ENCODE data around the gene GNAT3.

The GNAT3 gene

DNA sequence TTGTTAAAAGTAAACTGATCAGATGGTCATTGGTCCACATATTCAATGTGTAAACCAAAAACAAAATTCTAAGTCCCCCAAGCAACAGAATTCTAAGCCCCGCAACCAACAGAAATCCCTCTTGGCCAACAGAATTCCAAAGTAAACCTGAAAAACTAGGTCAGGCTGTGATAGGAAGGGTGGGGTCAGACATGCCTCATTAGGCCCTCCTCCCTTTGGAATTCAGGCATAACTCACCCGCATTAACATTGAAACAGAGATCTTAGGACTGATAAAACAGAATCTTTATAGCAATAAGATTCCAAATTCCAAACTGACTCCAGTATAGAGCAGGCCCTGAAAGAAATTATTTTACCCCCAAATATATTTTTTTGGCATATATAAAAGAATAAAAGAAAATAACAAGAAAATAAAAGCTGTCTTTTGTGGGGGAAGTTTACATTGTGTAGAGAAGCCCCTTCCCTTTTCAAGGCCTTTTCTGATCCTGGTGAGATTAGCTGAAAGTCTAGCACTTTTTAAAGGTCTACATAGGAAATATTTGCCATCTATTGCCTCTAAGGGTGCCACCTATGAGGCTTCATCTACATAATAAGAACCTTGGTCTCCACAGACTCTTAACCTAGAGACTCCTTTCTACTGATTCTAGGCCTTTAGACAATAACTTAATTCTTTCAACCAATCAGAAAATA, 30.5 kb downstream of the GNAT3 start:
- Histone ChIP-seq H3K4me1 (ENCODE audit: control insufficient read depth, insufficient read depth, low read length) (peaks cover 1% of the 10 kb centered on the region), H3K27ac (ENCODE audit: low read depth, low read length) (no peak overlapping the region), H3K27me3 (ENCODE audit: control insufficient read depth, insufficient read depth, low read length) (no peaks in the 10 kb centered on the region), H3K36me3 (ENCODE audit: control insufficient read depth, insufficient read depth, low read length) (no peaks in the 10 kb centered on the region), H3K9ac (ENCODE audit: low read length) (no peak overlapping the region), H3K9me3 (ENCODE audit: control insufficient read depth, insufficient read depth, low read depth, low read length) (no peaks in the 10 kb centered on the region), H3K4me3 (ENCODE audit: low read depth, low read length) (no peak overlapping the region)

DNA sequence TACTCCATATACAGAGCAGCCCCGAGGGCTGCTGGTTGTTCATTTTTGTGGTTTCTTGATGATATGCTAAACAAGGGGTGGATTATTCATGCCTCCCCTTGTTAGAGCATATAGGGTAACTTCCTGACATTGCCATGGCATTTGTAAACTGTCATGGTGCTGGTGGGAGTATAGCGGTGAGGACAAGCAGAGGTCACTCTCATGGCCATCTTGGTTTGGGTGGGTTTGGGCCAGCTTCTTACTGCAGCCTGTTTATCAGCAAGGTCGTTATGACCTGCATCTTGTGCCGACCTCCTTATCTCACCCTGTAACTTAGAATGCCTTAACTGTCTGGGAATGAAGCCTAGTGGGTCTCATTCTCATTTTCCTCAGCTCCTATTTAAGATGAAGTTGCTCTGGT, 31.3 kb downstream of the GNAT3 start:
- Histone ChIP-seq H3K4me3 (ENCODE audit: low read depth, low read length) (no peak overlapping the region), H3K9ac (ENCODE audit: low read length) (no peak overlapping the region), H3K4me1 (ENCODE audit: control insufficient read depth, insufficient read depth, low read length) (peaks cover 6% of the 10 kb centered on the region), H3K27me3 (ENCODE audit: control insufficient read depth, insufficient read depth, low read length) (no peaks in the 10 kb centered on the region), H3K27ac (ENCODE audit: low read depth, low read length) (no peak overlapping the region), H3K36me3 (ENCODE audit: control insufficient read depth, insufficient read depth, low read length) (no peaks in the 10 kb centered on the region), H3K9me3 (ENCODE audit: control insufficient read depth, insufficient read depth, low read depth, low read length) (no peaks in the 10 kb centered on the region)

DNA sequence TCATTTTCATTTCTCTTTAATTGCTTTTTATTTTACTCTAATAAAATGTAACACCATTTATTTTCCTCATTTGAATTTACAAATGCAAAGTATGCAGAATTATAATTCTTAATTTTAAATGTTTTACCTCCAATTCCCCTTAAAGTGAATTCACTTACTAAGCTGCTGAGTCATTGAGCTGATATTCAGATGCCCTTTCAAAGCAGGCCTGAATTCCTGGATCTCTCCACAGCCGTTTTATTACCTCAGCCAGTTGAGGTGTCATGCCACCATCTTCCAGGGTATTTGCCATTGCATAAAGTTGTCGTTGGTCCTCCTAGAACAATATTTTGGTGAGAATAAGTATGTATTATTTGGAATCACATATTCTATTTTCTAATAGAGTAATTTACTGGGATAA, 33.2 kb downstream of the GNAT3 start:
- Histone ChIP-seq H3K36me3 (ENCODE audit: control insufficient read depth, insufficient read depth, low read length) (no peaks in the 10 kb centered on the region), H3K9ac (ENCODE audit: low read length) (no peak overlapping the region), H3K27ac (ENCODE audit: low read depth, low read length) (no peak overlapping the region), H3K4me3 (ENCODE audit: low read depth, low read length) (no peak overlapping the region), H3K9me3 (ENCODE audit: control insufficient read depth, insufficient read depth, low read depth, low read length) (no peaks in the 10 kb centered on the region), H3K4me1 (ENCODE audit: control insufficient read depth, insufficient read depth, low read length) (peaks cover 11% of the 10 kb centered on the region), H3K27me3 (ENCODE audit: control insufficient read depth, insufficient read depth, low read length) (no peaks in the 10 kb centered on the region)

DNA sequence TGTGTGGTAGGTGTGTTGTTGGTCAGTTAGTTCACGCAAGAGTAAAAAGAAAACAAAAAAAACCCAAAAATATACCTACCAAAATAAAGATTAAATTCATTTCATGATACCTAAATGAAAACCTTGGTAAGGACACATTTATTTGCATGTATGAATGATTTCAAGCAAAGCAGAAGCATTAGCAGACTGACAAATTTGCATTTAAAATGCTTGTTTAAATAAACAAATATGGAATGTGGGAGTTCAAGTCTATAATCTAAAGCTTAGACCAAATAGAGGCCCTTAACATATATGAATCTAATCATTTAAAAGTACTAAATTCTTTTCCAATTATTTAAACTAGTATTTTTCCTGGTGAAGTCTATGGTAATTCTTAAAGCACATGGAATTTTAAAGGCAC, 35.8 kb downstream of the GNAT3 start:
- H3K9me3 ChIP-seq (ENCODE audit: control insufficient read depth, insufficient read depth, low read depth, low read length), result no peaks in the 10 kb centered on the region
- no peak overlapping the region for H3K9ac ChIP-seq (ENCODE audit: low read length)
- no peak overlapping the region for H3K27ac ChIP-seq (ENCODE audit: low read depth, low read length)
- H3K36me3 ChIP-seq (ENCODE audit: control insufficient read depth, insufficient read depth, low read length), result no peaks in the 10 kb centered on the region
- H3K4me1 ChIP-seq (ENCODE audit: control insufficient read depth, insufficient read depth, low read length), result peaks cover 11% of the 10 kb centered on the region
- H3K4me3 ChIP-seq (ENCODE audit: low read depth, low read length), result no peak overlapping the region
- H3K27me3 ChIP-seq (ENCODE audit: control insufficient read depth, insufficient read depth, low read length), result no peaks in the 10 kb centered on the region

DNA sequence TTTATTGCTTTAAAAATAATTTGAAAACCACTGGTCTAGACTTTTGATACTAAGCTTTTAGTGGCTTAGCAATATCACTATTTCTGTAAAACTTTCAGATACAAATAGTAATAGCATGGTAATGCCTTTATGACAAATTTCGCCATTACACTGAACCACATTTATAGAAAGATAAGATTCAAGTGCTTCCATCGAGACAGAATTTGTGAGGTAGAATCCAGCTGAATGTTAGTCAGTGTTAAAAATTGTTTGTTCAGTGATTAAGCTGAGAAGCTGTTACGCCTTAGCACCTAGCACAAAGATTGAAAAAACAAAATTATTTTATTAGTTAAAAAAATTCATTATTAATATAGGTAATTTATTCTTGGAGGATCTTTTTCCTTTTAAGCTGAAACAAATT, 36.5 kb downstream of the GNAT3 start:
- Histone ChIP-seq H3K36me3 (ENCODE audit: control insufficient read depth, insufficient read depth, low read length) (no peaks in the 10 kb centered on the region), H3K27ac (ENCODE audit: low read depth, low read length) (no peak overlapping the region), H3K4me1 (ENCODE audit: control insufficient read depth, insufficient read depth, low read length) (peaks cover 11% of the 10 kb centered on the region), H3K27me3 (ENCODE audit: control insufficient read depth, insufficient read depth, low read length) (no peaks in the 10 kb centered on the region), H3K9me3 (ENCODE audit: control insufficient read depth, insufficient read depth, low read depth, low read length) (no peaks in the 10 kb centered on the region), H3K9ac (ENCODE audit: low read length) (no peak overlapping the region), H3K4me3 (ENCODE audit: low read depth, low read length) (no peak overlapping the region)

DNA sequence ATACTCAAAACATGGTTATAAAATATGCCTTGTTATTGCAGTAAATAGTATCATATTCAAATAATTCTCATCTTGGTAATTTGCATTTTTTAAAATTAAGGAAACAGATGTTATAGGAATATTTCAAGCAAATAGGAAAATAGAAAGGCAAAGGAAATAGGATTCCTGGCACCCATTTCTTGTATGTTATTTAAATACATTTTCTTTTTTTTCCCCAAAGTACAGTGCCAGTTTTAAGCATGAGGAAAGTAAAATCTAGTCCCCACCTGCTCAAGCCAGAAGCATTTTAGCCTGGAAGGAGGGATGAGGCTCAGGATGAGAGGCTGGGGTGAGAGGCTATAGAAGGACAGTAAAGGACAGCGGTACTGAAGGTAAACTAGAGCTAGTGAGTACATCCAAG, 38.1 kb downstream of the GNAT3 start:
- H3K4me3 ChIP-seq (ENCODE audit: low read depth, low read length), result no peak overlapping the region
- peaks cover 11% of the 10 kb centered on the region for H3K4me1 ChIP-seq (ENCODE audit: control insufficient read depth, insufficient read depth, low read length)

DNA sequence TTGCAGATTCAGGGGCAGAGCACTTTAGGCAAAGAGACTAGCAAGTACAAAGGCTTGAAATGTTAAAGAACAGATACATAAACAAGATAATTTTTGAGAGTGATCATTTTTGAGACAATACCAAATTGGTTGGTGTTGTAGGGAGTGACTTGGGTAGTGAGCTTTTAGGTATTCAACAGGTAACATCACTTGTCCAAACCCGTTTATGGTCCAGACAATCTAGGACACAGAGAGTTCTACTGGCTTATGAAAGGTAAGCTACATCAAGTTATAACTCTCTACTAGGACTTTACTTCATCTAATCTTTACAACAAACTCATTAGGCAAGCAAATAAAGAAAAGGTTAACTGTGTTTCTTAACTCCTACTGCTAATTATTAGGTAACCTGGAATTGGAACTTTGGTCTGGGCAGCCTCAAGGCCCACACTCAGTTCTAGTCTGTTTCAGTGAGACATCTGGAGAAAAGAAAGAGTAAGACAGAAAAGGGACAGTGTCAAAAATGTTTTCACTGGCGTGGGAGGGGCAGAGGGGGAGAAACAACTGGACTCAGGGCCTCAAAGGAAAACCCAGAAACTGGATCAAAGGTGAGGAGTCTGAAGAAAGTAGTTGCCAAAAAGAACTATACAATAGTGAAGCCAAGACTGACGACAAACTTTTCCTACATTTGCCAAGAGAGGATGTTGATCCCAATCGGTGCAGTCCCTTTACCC, 39.2 kb downstream of the GNAT3 start:
- H3K27me3 ChIP-seq (ENCODE audit: control insufficient read depth, insufficient read depth, low read length), result no peaks in the 10 kb centered on the region
- H3K27ac ChIP-seq (ENCODE audit: low read depth, low read length), result no peak overlapping the region
- H3K9ac ChIP-seq (ENCODE audit: low read length), result no peak overlapping the region
- H3K4me3 ChIP-seq (ENCODE audit: low read depth, low read length), result no peak overlapping the region
- no peaks in the 10 kb centered on the region for H3K36me3 ChIP-seq (ENCODE audit: control insufficient read depth, insufficient read depth, low read length)
- peaks cover 11% of the 10 kb centered on the region for H3K4me1 ChIP-seq (ENCODE audit: control insufficient read depth, insufficient read depth, low read length)
- H3K9me3 ChIP-seq (ENCODE audit: control insufficient read depth, insufficient read depth, low read depth, low read length), result no peaks in the 10 kb centered on the region

More for the DNA sequence above, 38.1 kb downstream of the GNAT3 start:
- H3K27ac ChIP-seq (ENCODE audit: low read depth, low read length), result no peak overlapping the region
- no peaks in the 10 kb centered on the region for H3K36me3 ChIP-seq (ENCODE audit: control insufficient read depth, insufficient read depth, low read length)
- no peaks in the 10 kb centered on the region for H3K9me3 ChIP-seq (ENCODE audit: control insufficient read depth, insufficient read depth, low read depth, low read length)
- H3K9ac ChIP-seq (ENCODE audit: low read length), result no peak overlapping the region
- H3K27me3 ChIP-seq (ENCODE audit: control insufficient read depth, insufficient read depth, low read length), result no peaks in the 10 kb centered on the region

DNA sequence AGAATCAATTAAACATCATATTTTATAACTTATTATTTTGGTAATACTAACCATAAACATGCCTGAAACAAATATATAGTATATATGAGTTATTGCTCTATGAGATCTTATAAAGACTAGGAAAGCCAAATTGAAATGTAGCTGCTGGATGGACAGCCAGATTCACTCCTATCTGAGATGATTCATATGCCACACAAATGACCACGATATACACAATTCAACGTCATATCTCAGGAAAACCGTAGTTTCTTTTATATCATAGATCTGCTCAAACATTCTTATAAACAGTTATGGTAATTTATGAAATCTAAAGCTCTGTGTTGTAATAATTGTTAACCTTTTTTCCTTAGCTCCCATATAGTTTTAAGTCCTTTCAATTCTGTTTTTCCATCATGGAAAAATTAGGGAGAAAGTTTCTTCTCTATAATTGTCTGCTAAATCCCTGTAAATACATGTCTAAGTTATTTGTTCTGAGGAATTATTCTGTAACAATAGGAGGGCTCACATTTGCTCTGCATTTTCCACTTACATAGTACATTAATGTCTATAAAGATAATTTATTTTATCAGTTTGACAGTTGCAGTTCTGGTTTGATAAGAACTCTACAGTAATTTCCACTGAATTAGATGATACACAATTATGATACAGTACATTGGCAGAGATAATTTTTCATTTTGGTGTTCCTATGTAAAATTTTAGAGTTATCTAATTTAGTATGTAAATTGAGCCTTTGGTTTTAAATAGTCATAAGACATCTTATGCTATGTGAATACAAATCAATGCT, 42.7 kb downstream of the GNAT3 start:
- Histone ChIP-seq H3K4me3 (ENCODE audit: low read depth, low read length) (no peak overlapping the region), H3K36me3 (ENCODE audit: control insufficient read depth, insufficient read depth, low read length) (no peaks in the 10 kb centered on the region), H3K9ac (ENCODE audit: low read length) (no peak overlapping the region), H3K4me1 (ENCODE audit: control insufficient read depth, insufficient read depth, low read length) (no peaks in the 10 kb centered on the region), H3K9me3 (ENCODE audit: control insufficient read depth, insufficient read depth, low read depth, low read length) (no peaks in the 10 kb centered on the region), H3K27me3 (ENCODE audit: control insufficient read depth, insufficient read depth, low read length) (no peaks in the 10 kb centered on the region), H3K27ac (ENCODE audit: low read depth, low read length) (no peak overlapping the region)

DNA sequence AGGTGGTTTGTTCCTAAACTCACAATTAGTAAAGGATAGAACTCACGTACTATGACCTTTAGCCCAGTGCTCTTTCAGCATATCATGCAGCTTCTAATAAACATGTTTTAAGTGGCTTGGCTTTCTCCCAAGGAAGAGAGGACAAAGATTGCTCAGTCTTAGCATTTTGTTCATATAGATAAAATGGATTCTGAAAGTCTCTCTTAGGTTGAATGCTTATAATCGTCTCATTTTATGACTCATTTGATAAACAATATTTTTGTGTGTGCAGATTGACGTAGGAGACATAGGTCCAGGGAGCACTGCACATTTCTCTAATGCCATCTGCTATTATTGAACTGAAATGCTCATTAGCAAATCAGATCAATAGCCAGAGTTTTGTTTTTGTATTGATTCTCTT, 44.8 kb downstream of the GNAT3 start:
- Histone ChIP-seq H3K9ac (ENCODE audit: low read length) (no peak overlapping the region), H3K36me3 (ENCODE audit: control insufficient read depth, insufficient read depth, low read length) (no peaks in the 10 kb centered on the region), H3K27ac (ENCODE audit: low read depth, low read length) (no peak overlapping the region), H3K9me3 (ENCODE audit: control insufficient read depth, insufficient read depth, low read depth, low read length) (no peaks in the 10 kb centered on the region), H3K4me3 (ENCODE audit: low read depth, low read length) (no peak overlapping the region), H3K27me3 (ENCODE audit: control insufficient read depth, insufficient read depth, low read length) (no peaks in the 10 kb centered on the region), H3K4me1 (ENCODE audit: control insufficient read depth, insufficient read depth, low read length) (no peaks in the 10 kb centered on the region)

DNA sequence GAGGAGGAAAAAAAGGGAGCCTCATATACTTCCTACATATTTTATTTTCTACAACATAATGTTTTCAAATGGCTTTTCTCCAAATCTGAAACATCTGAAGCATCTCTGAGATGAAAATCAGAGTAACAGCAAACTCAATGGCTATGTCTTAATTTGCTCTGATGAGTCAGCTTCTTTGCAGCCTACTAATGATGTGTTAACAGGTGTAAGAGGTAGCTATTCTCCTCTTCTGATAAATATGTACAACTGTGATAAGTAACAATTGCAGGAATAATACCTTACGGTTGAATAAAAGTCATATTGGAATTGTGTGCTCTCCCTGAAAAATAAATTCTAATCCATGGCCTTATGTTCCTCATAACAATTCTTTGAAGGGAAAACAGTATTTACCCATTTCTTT, 45.2 kb downstream of the GNAT3 start:
- Histone ChIP-seq H3K36me3 (ENCODE audit: control insufficient read depth, insufficient read depth, low read length) (no peaks in the 10 kb centered on the region), H3K4me3 (ENCODE audit: low read depth, low read length) (no peak overlapping the region), H3K27me3 (ENCODE audit: control insufficient read depth, insufficient read depth, low read length) (no peaks in the 10 kb centered on the region), H3K4me1 (ENCODE audit: control insufficient read depth, insufficient read depth, low read length) (no peaks in the 10 kb centered on the region), H3K27ac (ENCODE audit: low read depth, low read length) (no peak overlapping the region), H3K9ac (ENCODE audit: low read length) (no peak overlapping the region), H3K9me3 (ENCODE audit: control insufficient read depth, insufficient read depth, low read depth, low read length) (no peaks in the 10 kb centered on the region)

DNA sequence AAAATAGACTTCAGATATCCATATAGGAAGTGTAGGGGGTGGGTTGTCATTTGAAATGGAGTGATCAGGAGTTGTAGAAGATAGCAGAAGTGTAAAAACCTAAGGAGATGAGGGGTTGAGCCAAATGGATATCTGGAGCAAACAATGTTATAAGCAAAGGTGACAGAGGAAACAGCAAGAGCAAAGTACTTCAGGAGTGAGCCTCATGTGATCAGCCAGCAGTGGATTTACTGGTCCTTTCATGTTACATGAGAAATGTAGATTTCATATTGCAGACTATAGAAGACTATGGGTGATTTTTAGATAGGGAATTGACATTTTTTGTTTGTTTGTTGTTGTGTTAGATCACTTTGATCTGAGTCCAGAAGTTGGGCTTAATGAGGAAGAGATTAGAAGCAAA, 47.7 kb downstream of the GNAT3 start:
- no peaks in the 10 kb centered on the region for H3K9me3 ChIP-seq (ENCODE audit: control insufficient read depth, insufficient read depth, low read depth, low read length)
- no peaks in the 10 kb centered on the region for H3K4me1 ChIP-seq (ENCODE audit: control insufficient read depth, insufficient read depth, low read length)
- no peak overlapping the region for H3K27ac ChIP-seq (ENCODE audit: low read depth, low read length)
- no peaks in the 10 kb centered on the region for H3K36me3 ChIP-seq (ENCODE audit: control insufficient read depth, insufficient read depth, low read length)
- H3K27me3 ChIP-seq (ENCODE audit: control insufficient read depth, insufficient read depth, low read length), result no peaks in the 10 kb centered on the region
- H3K9ac ChIP-seq (ENCODE audit: low read length), result no peak overlapping the region
- no peak overlapping the region for H3K4me3 ChIP-seq (ENCODE audit: low read depth, low read length)

Measured in HUES6 (cell line).